Tibial nerve (tissue), 4 donors: ENCODE results near the gene LRP1.

Experiments used
- CTCF ChIP-seq, 5 experiments: fragments of 200-600 bp in 3 of 5; fragments of 450-650 bp in 2 of 5; sonication (generic) in 3 of 5; IDR thresholded peaks; one replicate each; pipeline ENCODE4 v1.5.1; 2016 to 2019; ENCODE audit warnings: antibody characterized with exemption in 5 of 5, mild to moderate bottlenecking in 3 of 5, moderate library complexity in 2 of 5
- EP300 ChIP-seq, 2 donors: sonication (generic); formaldehyde crosslinking; IDR thresholded peaks; one replicate each; pipeline ENCODE4 v1.6.1; 2017; ENCODE audit warnings: antibody characterized with exemption in 2 of 2, mild to moderate bottlenecking in 1 of 2
- POLR2A ChIP-seq, 2 donors: fragments of 450-650 bp; IDR thresholded peaks; one replicate each; pipeline ENCODE4 v1.6.1; 2017; ENCODE audit warnings: antibody characterized with exemption in 2 of 2, mild to moderate bottlenecking in 2 of 2, moderate library complexity in 2 of 2

DNA sequence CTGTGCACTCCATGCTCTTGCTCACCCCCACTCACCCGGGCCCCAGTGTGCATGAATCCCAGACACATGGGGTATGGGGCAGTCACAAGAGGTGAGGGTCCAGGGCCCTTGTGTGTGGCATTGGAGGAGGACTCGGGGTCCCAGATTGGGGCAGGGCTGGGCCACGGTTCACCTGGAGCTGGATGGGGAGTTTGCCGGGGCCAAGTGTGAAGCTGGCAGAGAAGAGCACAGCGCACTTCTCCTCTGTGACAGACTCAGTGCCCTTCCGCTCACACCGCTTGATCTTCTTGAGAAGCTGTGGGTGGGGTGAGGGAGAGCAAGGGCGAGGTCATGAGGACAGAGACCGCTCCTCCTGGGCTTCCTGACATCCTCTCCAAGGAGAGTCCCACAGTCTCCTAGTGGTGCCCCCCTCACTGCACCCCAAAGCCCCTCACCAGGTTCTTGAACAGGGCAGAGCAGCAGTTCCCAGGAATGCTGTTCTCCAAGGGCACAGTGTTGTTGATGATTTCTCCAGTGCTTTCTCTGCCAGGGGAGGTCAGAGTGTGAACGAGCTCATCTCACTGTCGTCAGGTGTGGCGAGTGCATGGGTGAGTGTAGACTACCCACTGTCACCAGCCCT, 23.9 kb upstream of the LRP1 start:
- TF ChIP-seq CTCF (IDR thresholded peaks at IDR 0.05) (no peak), POLR2A (IDR thresholded peaks at IDR 0.05) (no peak), EP300 (IDR thresholded peaks at IDR 0.05) (no peak)
